Heart right ventricle (tissue), 16 donors: ENCODE data around the gene MORN4. TPM values are rescaled to one million over a fixed set of nuclear protein-coding genes. Genes with fewer than 3 reads are reported as not detected.
"Not testable (repeated sequence)": the region's sequence is repeated elsewhere in the genome, so short reads cannot be mapped to it uniquely, and the experiment has no call there.

Experiments
- ATAC-seq, 8 donors: fragments of 200-7000 bp; cut with Tn5 transposase; one replicate each; pipeline ENCODE4 v1.9.1; 2020; ENCODE audit warnings: mild to moderate bottlenecking in 8 of 8, moderate library complexity in 8 of 8, moderate number of reproducible peaks in 1 of 8
- DNase-seq, 2 donors: peaks; one replicate each; pipeline ENCODE4 v3.0.0-alpha.2; 2020
- H3K27ac ChIP-seq, 10 donors: fragments of 200-600 bp; sonication (generic) in 2 of 10; one replicate each; pipeline versions ENCODE4 v1.5.0 to v1.8.0; 2020 to 2022; ENCODE audit warnings: mild to moderate bottlenecking in 3 of 10
- H3K27me3 ChIP-seq, 7 donors: fragments of 200-600 bp; one replicate each; pipeline ENCODE4 v1.8.0; 2021 to 2022; ENCODE audit warnings: mild to moderate bottlenecking in 2 of 7
- H3K36me3 ChIP-seq, 9 donors: fragments of 200-600 bp; sonication (generic) in 1 of 9; one replicate each; pipeline versions ENCODE4 v1.5.0 to v1.8.0; 2020 to 2022; ENCODE audit warnings: mild to moderate bottlenecking in 2 of 9
- H3K4me1 ChIP-seq, 9 donors: fragments of 200-600 bp; sonication (generic) in 1 of 9; one replicate each; pipeline versions ENCODE4 v1.5.0 to v1.8.0; 2020 to 2022; ENCODE audit warnings: mild to moderate bottlenecking in 4 of 9
- H3K4me3 ChIP-seq, 10 donors: fragments of 200-600 bp; sonication (generic) in 2 of 10; one replicate each; pipeline versions ENCODE4 v1.5.0 to v1.8.0; 2020 to 2022; ENCODE audit warnings: mild to moderate bottlenecking in 7 of 10, moderate library complexity in 2 of 10
- H3K9me3 ChIP-seq, 11 donors: fragments of 200-600 bp in 10 of 11; sonication (generic) in 2 of 11; one replicate each; pipeline versions ENCODE4 v1.5.0 to v1.8.0; 2013 to 2022; ENCODE audit warnings: mild to moderate bottlenecking in 2 of 11, control low read depth in 1 of 11, moderate library complexity in 1 of 11
- CTCF ChIP-seq, 9 donors: fragments of 200-600 bp; sonication (generic) in 2 of 9; IDR thresholded peaks; one replicate each; pipeline versions ENCODE4 v1.5.0 to v1.8.0; 2021 to 2022; ENCODE audit warnings: antibody characterized with exemption in 9 of 9, mild to moderate bottlenecking in 5 of 9, moderate library complexity in 1 of 9
- WGBS, 2 donors: extraction: QIAGEN DNeasy Blood & Tissue Kit; methylation state at CpG; one replicate each; pipeline ENCODE4 v1.1.7; 2013; ENCODE audit warnings: inconsistent platforms in 1 of 2; 5-methylcytosine and 5-hydroxymethylcytosine counted together
- intact Hi-C, 10 donors: fragments of 100-400 bp; cut with DNase I; formaldehyde crosslinking; loops; one replicate each; pipeline versions ENCODE4 v1.11.1 to v1.14.2; 2022
- polyA plus RNA-seq, 2 donors: library from polyadenylated mRNA; stranded (reverse); fragments of 200-250 nt; gene quantifications; one replicate each; pipeline ENCODE4 v1.2.3, GENCODE V29; 2013
- total RNA-seq, 10 donors: library from RNA; stranded (reverse); fragmentation: NEBNext Ultra II Directional in 3 of 10; extraction: Animal tissue kit (Norgen Biotek cat#: 25700) in 3 of 10; gene quantifications; one replicate each; pipeline versions ENCODE4 v1.2.1 to v1.2.4, GENCODE V29; 2021 to 2023
- donor health status: Arrhythmogenic right ventricular cardiomyopathy.
- donor health status: ischemic (EF 13 %, LVEDD 7.1; RV severe dilation, severe dysfunction).
- donor health status: healthy with polysubstance abuse.
- donor health status: DM: no; HTN: yes; CAD: no.
- donor health status: DM: no; HTN: no; CAD: no.
- donor health status: ischemic (EF 25% LVEDD 6.9; RV normal size, moderate dysfunction).
- donor health status: ischemic (EF 25% LVEDD 5.7; RV mildly dilated, moderate dysfunction).
- donor health status: healthy.
- donor health status: DM: yes; HTN: yes; CAD: no.
- donor health status: Ischemic cardiomyopathy.
- donor health status: ischemic (EF 35%, LVEDD 5.7; RV mildly dilated, moderate dysfunction).
- donor health status: nonischemic (EF 11% LVEDD 7.7; RV severe dilation, severe dysfunction).
- donor health status: DM: yes; HTN: yes; CAD: no.
- donor health status: PGD.
- donor health status: ischemic (EF 29% LVEDD 5.4; RV normal size, mild dysfunction).
- donor health status: nonischemic (EF 23%, LVEDD 6.1; RV moderate dilation, normal function).

Gene MORN4
- total and polyA plus RNA-seq, 12 donors = 4.4 to 17.6 (median 13.3) TPM

GRCh38 chr10:97648562-97649404 is 15.5 kb upstream of the MORN4 start:
- WGBS, 2 donors = 69 to 72% methylated on average over 5 of the region's 5 CpGs
- no peaks in the 10 kb centered on the region for H3K9me3 ChIP-seq
- no peak overlapping the region for H3K4me3 ChIP-seq
- ATAC-seq (peak; percentile 67 to 91 (median 80)), DNase-seq (peak in 1 of 2 donors; percentile 26)
- peaks cover 0 to 69% (median 11%) of the 10 kb centered on the region in 9 donors for H3K4me1 ChIP-seq
- TF ChIP-seq CTCF (IDR thresholded peaks at IDR 0.05) = no peak
- peak overlapping the region in 7 of 10 donors; percentile 11 to 89 (median 47) for H3K27ac ChIP-seq
- intact Hi-C loops = no loop called here
- H3K36me3 ChIP-seq = peaks cover 0 to 68% (median 20%) of the 10 kb centered on the region in 9 donors
- no peaks in the 10 kb centered on the region for H3K27me3 ChIP-seq

- 77 to 91% methylated on average over 1 of the region's 1 CpG for WGBS, 2 donors
- Histone ChIP-seq H3K4me1 (peaks cover 0 to 66% (median 14%) of the 10 kb centered on the region in 9 donors), H3K27me3 (no peaks in the 10 kb centered on the region), H3K36me3 (peaks cover 0 to 63% (median 9%) of the 10 kb centered on the region in 9 donors), H3K27ac (peak overlapping the region in 2 of 10 donors; percentile 18 to 89), H3K4me3 (no peak overlapping the region), H3K9me3 (no peaks in the 10 kb centered on the region)
- no peak for ATAC-seq
- intact Hi-C loops = no loop called here
- TF ChIP-seq CTCF (IDR thresholded peaks at IDR 0.05) = no peak
- DNase-seq = no peak
These were observed 14.3 kb upstream of the MORN4 start for GRCh38 chr10:97647556-97647955.

- Histone ChIP-seq H3K4me3 (no peak overlapping the region), H3K9me3 (no peaks in the 10 kb centered on the region), H3K36me3 (peaks cover 0 to 42% (median 0%) of the 10 kb centered on the region in 9 donors), H3K4me1 (peaks cover 0 to 58% (median 24%) of the 10 kb centered on the region in 9 donors), H3K27ac (no peak overlapping the region), H3K27me3 (no peaks in the 10 kb centered on the region)
- intact Hi-C loops = no loop called here
- WGBS, 2 donors = 92 to 96% methylated on average over 4 of the region's 4 CpGs
- DNase-seq (no peak), ATAC-seq (no peak)
- TF ChIP-seq CTCF (IDR thresholded peaks at IDR 0.05) = no peak
These were observed 11.6 kb upstream of the MORN4 start for GRCh38 chr10:97644936-97645335.

GRCh38 chr10:97643441-97643985 is 10.2 kb upstream of the MORN4 start:
- Histone ChIP-seq H3K27ac (no peak overlapping the region), H3K9me3 (no peaks in the 10 kb centered on the region), H3K4me3 (no peak overlapping the region), H3K36me3 (peaks cover 0 to 42% (median 0%) of the 10 kb centered on the region in 9 donors), H3K27me3 (no peaks in the 10 kb centered on the region), H3K4me1 (peaks cover 0 to 46% (median 17%) of the 10 kb centered on the region in 9 donors)
- 96% methylated on average over 4 of the region's 4 CpGs for WGBS, 2 donors
- ATAC-seq (no peak), DNase-seq (no peak)
- intact Hi-C loops = no loop called here
- no peak for TF ChIP-seq CTCF (IDR thresholded peaks at IDR 0.05)

- H3K9me3 ChIP-seq, intact Hi-C loops, H3K27me3 ChIP-seq, DNase-seq, H3K27ac ChIP-seq, ATAC-seq: not testable (repeated sequence)
- 95 to 96% methylated on average over 13 of the region's 13 CpGs for WGBS, 2 donors
- Histone ChIP-seq H3K4me1 (peaks cover 0 to 37% (median 17%) of the 10 kb centered on the region in 9 donors), H3K4me3 (peak overlapping the region in 5 of 10 donors; percentile 72 to 91 (median 84)), H3K36me3 (peaks cover 0 to 42% (median 0%) of the 10 kb centered on the region in 9 donors)
These were observed 9.3 kb upstream of the MORN4 start for GRCh38 chr10:97642471-97643159.
